Naive thymus-derived CD4-positive, alpha-beta T cell (primary cell): ENCODE measurements around the gene UBA7. TPM values are rescaled to one million over a fixed set of nuclear protein-coding genes. Genes with fewer than 3 reads are reported as not detected.

Experiments used
- ATAC-seq: fragments of 150-1000 bp; cut with Tn5 transposase; 2 replicates; pipeline ENCODE4 v1.10.0; 2021; ENCODE audit warnings: mild to moderate bottlenecking, moderate library complexity
- CTCF ChIA-PET: fragments of 350-600 bp; sonication (Branson Sonifier 250); formaldehyde crosslinking; loops from one replicate; lab custom pipeline; 2021; ENCODE audit warnings: antibody characterized with exemption; lab: Charles Lee
- POLR2A ChIA-PET: fragments of 350-600 bp; sonication (Branson Sonifier 250); formaldehyde crosslinking; loops from one replicate; lab custom pipeline; 2021; ENCODE audit warnings: antibody characterized with exemption, inconsistent platforms; lab: Charles Lee
- DNase-seq, 9 donors: peaks; one replicate each; pipeline versions ENCODE4 v3.0.0 to v3.0.0-alpha.2; 2020 to 2022; ENCODE audit warnings: mixed read lengths in 1 of 9
- H3K27ac ChIP-seq: one replicate; pipeline ENCODE4 v1.7.0; 2013; ENCODE audit warnings: mild to moderate bottlenecking, low read depth, low read length, moderate library complexity
- H3K27me3 ChIP-seq, 2 donors: one replicate each; pipeline ENCODE4 v1.7.0; 2013; ENCODE audit warnings: low read length in 2 of 2, mild to moderate bottlenecking in 2 of 2, moderate library complexity in 2 of 2; ENCODE audit not compliant: control insufficient read depth in 2 of 2, insufficient read depth in 2 of 2
- H3K36me3 ChIP-seq, 3 experiments: 1 replicate in 2 of 3; 2 replicates in 1 of 3; pipeline ENCODE4 v1.7.0; 2013; ENCODE audit warnings: low read length in 3 of 3, mild to moderate bottlenecking in 3 of 3, moderate library complexity in 1 of 3; ENCODE audit not compliant: insufficient read depth in 3 of 3, control insufficient read depth in 2 of 3
- H3K4me1 ChIP-seq, 2 donors: one replicate each; pipeline ENCODE4 v1.7.0; 2013; ENCODE audit warnings: low read length in 2 of 2, mild to moderate bottlenecking in 2 of 2, moderate library complexity in 1 of 2; ENCODE audit not compliant: control insufficient read depth in 2 of 2, insufficient read depth in 2 of 2
- H3K4me3 ChIP-seq: 2 replicates; pipeline ENCODE4 v1.7.0; 2013; ENCODE audit warnings: mild to moderate bottlenecking, low read length
- H3K9me3 ChIP-seq, 3 experiments: 1 replicate in 2 of 3; 2 replicates in 1 of 3; pipeline ENCODE4 v1.7.0; 2013; ENCODE audit warnings: low read length in 3 of 3; ENCODE audit not compliant: control insufficient read depth in 2 of 3
- H3K27ac Mint-ChIP-seq, 9 donors: one replicate each; pipeline ENCODE4 v1.8.0; 2020 to 2022; ENCODE audit warnings: mixed read lengths in 9 of 9, mild to moderate bottlenecking in 8 of 9, moderate library complexity in 5 of 9, inconsistent platforms in 2 of 9
- H3K27me3 Mint-ChIP-seq, 5 donors: one replicate each; pipeline ENCODE4 v1.8.0; 2021 to 2022; ENCODE audit warnings: mixed read lengths in 5 of 5, mild to moderate bottlenecking in 1 of 5
- H3K36me3 Mint-ChIP-seq, 5 donors: one replicate each; pipeline ENCODE4 v1.8.0; 2020 to 2022; ENCODE audit warnings: mixed read lengths in 5 of 5, mild to moderate bottlenecking in 3 of 5, inconsistent platforms in 1 of 5
- H3K4me1 Mint-ChIP-seq, 7 donors: one replicate each; pipeline ENCODE4 v1.8.0; 2020 to 2022; ENCODE audit warnings: mixed read lengths in 7 of 7, mild to moderate bottlenecking in 3 of 7, inconsistent platforms in 1 of 7
- H3K4me3 Mint-ChIP-seq, 10 donors: one replicate each; pipeline ENCODE4 v1.8.0; 2020 to 2022; ENCODE audit warnings: mild to moderate bottlenecking in 10 of 10, mixed read lengths in 10 of 10, moderate library complexity in 6 of 10, inconsistent platforms in 2 of 10
- H3K9me3 Mint-ChIP-seq, 11 donors: one replicate each; pipeline ENCODE4 v1.8.0; 2020 to 2022; ENCODE audit warnings: mixed read lengths in 11 of 11, mild to moderate bottlenecking in 4 of 11, inconsistent platforms in 1 of 11, moderate library complexity in 1 of 11
- intact Hi-C, 2 donors: fragments of 100-400 bp; cut with micrococcal nuclease; formaldehyde crosslinking; loops; one replicate each; pipeline ENCODE4 v1.15.1; 2023
- polyA plus RNA-seq, 2 donors: library from polyadenylated mRNA; unstranded; fragments of 300-500 nt; fragmentation: Illumina TruSeq; gene quantifications; one replicate each; pipeline ENCODE4 v1.2.3, GENCODE V29; 2021
- total RNA-seq, 6 experiments: library from RNA in 5 of 6; stranded (reverse) in 5 of 6; gene quantifications; 1 replicate in 5 of 6; 2 replicates in 1 of 6; pipeline ENCODE4 v1.2.3 and lab custom pipeline; 2021 to 2026

UBA7 gene, protein sequence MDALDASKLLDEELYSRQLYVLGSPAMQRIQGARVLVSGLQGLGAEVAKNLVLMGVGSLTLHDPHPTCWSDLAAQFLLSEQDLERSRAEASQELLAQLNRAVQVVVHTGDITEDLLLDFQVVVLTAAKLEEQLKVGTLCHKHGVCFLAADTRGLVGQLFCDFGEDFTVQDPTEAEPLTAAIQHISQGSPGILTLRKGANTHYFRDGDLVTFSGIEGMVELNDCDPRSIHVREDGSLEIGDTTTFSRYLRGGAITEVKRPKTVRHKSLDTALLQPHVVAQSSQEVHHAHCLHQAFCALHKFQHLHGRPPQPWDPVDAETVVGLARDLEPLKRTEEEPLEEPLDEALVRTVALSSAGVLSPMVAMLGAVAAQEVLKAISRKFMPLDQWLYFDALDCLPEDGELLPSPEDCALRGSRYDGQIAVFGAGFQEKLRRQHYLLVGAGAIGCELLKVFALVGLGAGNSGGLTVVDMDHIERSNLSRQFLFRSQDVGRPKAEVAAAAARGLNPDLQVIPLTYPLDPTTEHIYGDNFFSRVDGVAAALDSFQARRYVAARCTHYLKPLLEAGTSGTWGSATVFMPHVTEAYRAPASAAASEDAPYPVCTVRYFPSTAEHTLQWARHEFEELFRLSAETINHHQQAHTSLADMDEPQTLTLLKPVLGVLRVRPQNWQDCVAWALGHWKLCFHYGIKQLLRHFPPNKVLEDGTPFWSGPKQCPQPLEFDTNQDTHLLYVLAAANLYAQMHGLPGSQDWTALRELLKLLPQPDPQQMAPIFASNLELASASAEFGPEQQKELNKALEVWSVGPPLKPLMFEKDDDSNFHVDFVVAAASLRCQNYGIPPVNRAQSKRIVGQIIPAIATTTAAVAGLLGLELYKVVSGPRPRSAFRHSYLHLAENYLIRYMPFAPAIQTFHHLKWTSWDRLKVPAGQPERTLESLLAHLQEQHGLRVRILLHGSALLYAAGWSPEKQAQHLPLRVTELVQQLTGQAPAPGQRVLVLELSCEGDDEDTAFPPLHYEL
- total RNA-seq (100 to 1,000 TPM; 273 to 318 (median 287) TPM), polyA plus RNA-seq (10 to 100 TPM; 31.6 to 48.4 TPM), total RNA-seq (lab: John Stamatoyannopoulos, UW) (222 reads per million, percentile 94 among the genes with 10 or more reads in this experiment)

DNA sequence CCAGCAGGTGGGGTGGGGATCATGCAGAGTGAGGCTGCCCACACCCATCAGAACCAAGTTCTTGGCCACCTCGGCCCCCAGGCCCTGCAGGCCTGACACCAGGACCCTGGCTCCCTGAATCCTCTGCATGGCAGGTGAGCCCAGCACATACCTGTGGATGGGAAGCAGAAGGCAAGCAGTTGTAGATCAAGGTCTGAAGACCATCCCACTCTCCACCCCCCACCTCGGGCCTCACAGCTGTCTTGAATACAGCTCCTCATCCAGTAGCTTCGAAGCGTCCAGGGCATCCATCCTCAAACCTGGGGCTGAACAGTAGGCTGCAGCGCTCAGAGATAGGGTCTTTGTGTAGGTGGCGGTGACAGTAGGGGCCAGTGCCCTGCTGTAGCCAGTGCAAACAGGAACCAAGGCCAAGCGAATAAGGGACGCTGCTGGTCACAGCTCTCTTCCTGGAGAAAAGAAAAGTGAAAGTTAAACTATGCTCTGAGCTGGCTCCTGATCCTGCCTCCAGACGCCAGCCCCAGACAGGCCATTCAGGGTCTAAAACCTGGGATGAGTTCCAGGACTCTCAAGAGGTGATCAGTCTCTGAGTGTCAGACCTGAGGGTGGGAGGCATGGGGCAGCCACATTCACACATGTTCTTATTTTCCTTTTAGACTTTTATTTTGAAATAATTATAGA, at the start of gene UBA7:
TSS of gene UBA7 (minus strand) at position 457 of the 678 bp plus-strand sequence. CDS start at position 291, 166 bp downstream.
- H3K27ac ChIP-seq = peak within 1 kb of the TSS; percentile 86
- H3K36me3 Mint-ChIP-seq = peaks cover 0 to 24% (median 5%) of the 10 kb centered on the region in 5 donors
- DNase-seq = peak in 8 of 9 donors; percentile 26 to 54 (median 48)
- H3K9me3 ChIP-seq = no peaks in the 10 kb centered on the region
- H3K27ac Mint-ChIP-seq = peak within 1 kb of the TSS; percentile 95 to 100 (median 98)
- ChIA-PET POLR2A (interaction anchor here (0.9 to 6.6 kb wide), 4 partner anchors 9 to 43 kb away, joined by 3 to 87 read pairs (median 5); partner anchors contain the start of genes INKA1 and TRAIP), CTCF (interaction anchor here (0.6 to 3.3 kb wide), 3 partner anchors 10 to 76 kb away, joined by 3 to 31 read pairs (median 15); partner anchors contain the start of gene INKA1)
- H3K27me3 Mint-ChIP-seq = no peaks in the 10 kb centered on the region
- H3K36me3 ChIP-seq = peaks cover 0 to 41% (median 8%) of the 10 kb centered on the region in 3 experiments
- peak; percentile 91 for ATAC-seq
- intact Hi-C loops = loop anchor here (1.0 kb wide), 1 partner anchor 10 kb away; the partner anchor contains the start of gene INKA1 (in 2 of the 2)
- H3K9me3 Mint-ChIP-seq = peaks cover 0 to 1% (median 0%) of the 10 kb centered on the region in 11 donors
- peak within 1 kb of the TSS; percentile 93 to 99 (median 97) for H3K4me3 Mint-ChIP-seq
- no peaks in the 10 kb centered on the region for H3K27me3 ChIP-seq
- peak within 1 kb of the TSS; percentile 90 for H3K4me3 ChIP-seq
- H3K4me1 Mint-ChIP-seq = peaks cover 20 to 45% (median 43%) of the 10 kb centered on the region in 7 donors
- peaks cover 12 to 18% of the 10 kb centered on the region in 2 donors for H3K4me1 ChIP-seq

DNA sequence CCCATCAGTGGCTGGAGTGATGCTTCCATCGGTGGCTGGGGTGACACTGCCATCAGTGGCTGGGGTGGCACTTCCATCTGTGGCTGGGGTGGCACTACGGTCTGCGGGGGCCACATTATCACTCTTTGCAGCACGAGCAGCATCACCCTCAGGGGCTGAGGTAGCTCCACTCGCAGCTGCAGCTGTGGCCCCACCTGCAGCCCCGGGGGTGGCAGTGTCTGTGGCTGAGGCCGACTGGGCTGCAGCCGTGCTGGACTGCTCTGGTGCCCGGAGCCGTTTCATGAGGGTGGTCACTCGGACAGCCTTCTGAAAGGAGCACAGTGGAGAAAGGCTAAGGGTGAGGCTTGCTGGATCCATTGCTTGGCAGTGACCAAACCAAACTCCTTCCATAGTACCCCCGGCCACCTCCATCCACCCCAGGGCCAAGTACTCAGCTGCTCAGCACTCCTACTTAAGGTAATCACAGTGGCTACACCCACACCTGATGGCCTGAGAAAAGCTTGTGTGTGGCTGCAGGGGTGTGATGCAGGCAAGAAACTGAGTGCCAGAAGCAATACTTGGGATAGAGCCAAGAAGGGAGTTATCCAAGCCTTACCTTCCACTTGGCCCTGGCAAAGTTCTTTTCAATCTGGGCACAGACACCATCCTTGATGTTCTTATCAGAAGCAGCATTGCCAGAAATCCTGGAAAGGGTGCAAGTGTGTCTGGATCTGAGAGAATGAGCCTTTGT, 46.0 kb upstream of the UBA7 start:
- H3K9me3 Mint-ChIP-seq = no peaks in the 10 kb centered on the region
- intact Hi-C loops = loop anchor here (5.0 kb wide), 3 partner anchors 137 to 1557 kb away; partner anchors contain the start of genes BSN (in 1 of the 2), GMPPB (in 1 of the 2) and NME6 (in 1 of the 2)
- H3K27me3 Mint-ChIP-seq = peaks cover 5 to 10% (median 9%) of the 10 kb centered on the region in 5 donors
- peaks cover 4 to 15% (median 13%) of the 10 kb centered on the region in 7 donors for H3K4me1 Mint-ChIP-seq
- H3K27me3 ChIP-seq = no peaks in the 10 kb centered on the region
- peaks cover 10 to 11% of the 10 kb centered on the region in 2 donors for H3K4me1 ChIP-seq
- POLR2A ChIA-PET = no interaction called here
- H3K27ac Mint-ChIP-seq = no peak overlapping the region
- ATAC-seq (no peak), DNase-seq (no peak)
- no peak overlapping the region for H3K27ac ChIP-seq
- no peak overlapping the region for H3K4me3 ChIP-seq
- no peaks in the 10 kb centered on the region for H3K9me3 ChIP-seq
- H3K4me3 Mint-ChIP-seq = no peak overlapping the region
- H3K36me3 Mint-ChIP-seq = no peaks in the 10 kb centered on the region
- CTCF ChIA-PET = no interaction called here
- no peaks in the 10 kb centered on the region for H3K36me3 ChIP-seq

DNA sequence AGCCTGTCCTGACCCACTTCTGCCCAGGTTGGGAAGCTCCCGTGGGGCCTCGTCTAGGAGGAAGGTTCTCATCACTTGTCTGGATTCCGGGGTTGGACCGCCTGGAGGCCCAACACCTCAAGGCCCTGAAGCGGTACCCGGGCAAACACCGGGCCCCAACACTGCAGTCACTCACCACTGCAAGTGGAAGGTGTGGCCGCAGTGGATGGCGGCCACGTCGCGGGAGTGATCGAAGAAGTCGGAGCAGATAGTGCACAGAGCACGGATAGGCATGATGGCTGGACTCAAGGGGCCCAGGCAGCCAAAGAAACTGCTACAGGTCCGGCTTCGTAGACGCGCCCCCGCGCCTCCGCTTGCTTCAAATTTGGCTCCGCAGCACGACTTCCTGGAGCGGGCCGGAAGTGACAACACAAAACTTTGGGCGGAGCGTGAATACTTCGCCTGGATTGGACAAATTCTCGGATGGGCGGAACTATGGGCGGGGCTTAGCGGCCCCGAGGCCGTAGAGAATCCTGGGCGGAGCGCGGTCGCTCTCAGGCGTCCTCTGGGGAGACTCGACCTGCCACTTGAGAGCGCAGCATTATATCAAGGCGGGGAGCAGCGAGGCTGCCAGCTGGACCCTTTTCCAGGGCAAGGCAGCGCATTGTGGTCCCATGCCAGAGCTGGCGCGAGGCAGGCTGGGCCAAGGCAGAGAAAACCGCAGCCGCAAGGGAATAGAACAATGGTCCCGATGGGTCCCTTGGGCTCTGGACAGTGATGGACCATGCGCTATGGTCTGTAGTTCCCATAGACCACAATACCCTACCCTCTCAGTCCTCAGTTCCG, 42.6 kb upstream of the UBA7 start, which contains the start of gene TRAIP:
TSS of gene TRAIP (minus strand) at position 384 of the 825 bp plus-strand sequence. CDS start at position 273, 111 bp downstream.
- ATAC-seq = peak; percentile 100
- Histone ChIP-seq H3K4me1 (peaks cover 10 to 11% of the 10 kb centered on the region in 2 donors), H3K9me3 (no peaks in the 10 kb centered on the region), H3K27ac (peak within 1 kb of the TSS; percentile 71), H3K36me3 (no peaks in the 10 kb centered on the region), H3K27me3 (no peaks in the 10 kb centered on the region), H3K4me3 (peak within 1 kb of the TSS; percentile 75)
- intact Hi-C loops = loop anchor here (1.0 to 5.0 kb wide), 14 partner anchors 47 to 1554 kb away; partner anchors contain the start of genes APEH (in 2 of the 2), MON1A (in 2 of the 2), RBM5 (in 2 of the 2) and BSN (in 1 of the 2)
- peak within 1 kb of the TSS; percentile 80 to 94 (median 88) for H3K4me3 Mint-ChIP-seq
- ChIA-PET CTCF (interaction anchor here (0.7 to 1.1 kb wide), 2 partner anchors 17 to 54 kb away, joined by 4 read pairs; no protein-coding TSS in a partner anchor), POLR2A (interaction anchor here (0.5 to 2.1 kb wide), 8 partner anchors 43 to 409 kb away, joined by 3 to 6 read pairs (median 4); partner anchors contain the start of gene UBA7)
- DNase-seq = peak; percentile 89 to 96 (median 93)
- peak within 1 kb of the TSS; percentile 70 to 95 (median 92) for H3K27ac Mint-ChIP-seq
- no peaks in the 10 kb centered on the region for H3K9me3 Mint-ChIP-seq
- H3K4me1 Mint-ChIP-seq = peaks cover 4 to 19% (median 13%) of the 10 kb centered on the region in 7 donors
- no peaks in the 10 kb centered on the region for H3K36me3 Mint-ChIP-seq
- no peaks in the 10 kb centered on the region for H3K27me3 Mint-ChIP-seq

DNA sequence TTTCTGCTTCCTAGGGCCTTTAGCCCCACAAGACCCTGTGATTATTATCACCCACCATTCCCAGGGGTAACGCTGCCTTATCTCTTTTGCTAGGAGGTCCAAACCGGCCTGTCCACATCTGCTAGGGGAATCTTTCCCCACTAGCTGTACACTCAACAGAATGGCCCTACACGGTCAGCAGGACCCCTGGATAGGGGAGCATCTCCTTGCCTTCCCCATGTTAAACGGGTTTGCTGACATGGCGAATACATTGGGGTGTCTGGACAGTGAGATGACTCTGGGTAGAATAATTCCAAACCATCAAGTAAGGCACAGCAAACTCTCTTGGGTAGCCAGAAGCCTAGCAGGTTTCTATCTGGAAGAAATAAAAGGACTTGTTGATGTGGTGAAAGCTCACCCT, 41.9 kb upstream of the UBA7 start:
- ChIA-PET CTCF (interaction anchor here (1.1 kb wide), 1 partner anchor 53 kb away, joined by 4 read pairs; no protein-coding TSS in a partner anchor), POLR2A (interaction anchor here (1.0 to 2.1 kb wide), 5 partner anchors 42 to 110 kb away, joined by 3 to 5 read pairs (median 3); partner anchors contain the start of genes INKA1 and UBA7)
- Mint-ChIP-seq H3K4me1 (peaks cover 4 to 19% (median 13%) of the 10 kb centered on the region in 7 donors), H3K27me3 (no peaks in the 10 kb centered on the region), H3K4me3 (peak overlapping the region in 9 of 10 donors; percentile 80 to 94 (median 89)), H3K36me3 (no peaks in the 10 kb centered on the region), H3K27ac (peak overlapping the region in 5 of 9 donors; percentile 83 to 95 (median 92)), H3K9me3 (no peaks in the 10 kb centered on the region)
- Histone ChIP-seq H3K9me3 (no peaks in the 10 kb centered on the region), H3K4me1 (peaks cover 10 to 11% of the 10 kb centered on the region in 2 donors), H3K36me3 (no peaks in the 10 kb centered on the region), H3K4me3 (peak overlapping the region; percentile 75), H3K27me3 (no peaks in the 10 kb centered on the region), H3K27ac (no peak overlapping the region)
- no peak for ATAC-seq
- intact Hi-C loops = loop anchor here (1.0 to 5.0 kb wide), 14 partner anchors 48 to 1553 kb away; partner anchors contain the start of genes APEH (in 2 of the 2), MON1A (in 2 of the 2), RBM5 (in 2 of the 2) and BSN (in 1 of the 2)
- no peak for DNase-seq
